ENCODE results near the gene STX7. TPM values are rescaled to one million over a fixed set of nuclear protein-coding genes. Genes with fewer than 3 reads are reported as not detected.

STX7 gene
- total and polyA plus RNA-seq, 10 donors = 14.4 to 114 (median 80.7) TPM

- peaks cover 0 to 16% (median 3%) of the 10 kb centered on the region in 8 donors for H3K9me3 ChIP-seq
- H3K36me3 ChIP-seq = no peaks in the 10 kb centered on the region
- H3K27ac ChIP-seq = no peak overlapping the region
- intact Hi-C loops (cut with DNase I; ENCODE audit: low total_unique reads) = no loop called here
- peaks cover 0 to 7% (median 0%) of the 10 kb centered on the region in 7 donors for H3K27me3 ChIP-seq (replicated peaks in 1 of 7)
- no peak overlapping the region for H3K4me3 ChIP-seq
- no peak for DNase-seq
- TF ChIP-seq POLR2AphosphoS5 (IDR thresholded peaks at IDR 0.05) (no peak), CTCF (IDR thresholded peaks at IDR 0.05 in 8 of 11, conservative IDR thresholded peaks at IDR 0.05 in 3 of 11) (no peak), POLR2A (IDR thresholded peaks at IDR 0.05) (no peak)
- peaks cover 0 to 2% (median 0%) of the 10 kb centered on the region in 6 donors for H3K4me1 ChIP-seq
- 71 to 95% (median 86%) methylated on average over 5 of the region's 5 CpGs for WGBS, 5 donors
These were observed 98.2 kb downstream of the STX7 start for GRCh38 chr6:132414761-132415160.

GRCh38 chr6:132414322-132414721 lies 98.6 kb downstream of the STX7 start:
- no peak overlapping the region for H3K4me3 ChIP-seq
- TF ChIP-seq POLR2A (IDR thresholded peaks at IDR 0.05) (no peak), CTCF (IDR thresholded peaks at IDR 0.05 in 8 of 11, conservative IDR thresholded peaks at IDR 0.05 in 3 of 11) (no peak), POLR2AphosphoS5 (IDR thresholded peaks at IDR 0.05) (no peak)
- DNase-seq = no peak
- 62 to 79% (median 77%) methylated on average over 6 of the region's 6 CpGs for WGBS, 5 donors
- intact Hi-C loops (cut with DNase I; ENCODE audit: low total_unique reads) = no loop called here
- no peak overlapping the region for H3K27ac ChIP-seq
- H3K36me3 ChIP-seq = no peaks in the 10 kb centered on the region
- H3K27me3 ChIP-seq (replicated peaks in 1 of 7) = peaks cover 0 to 7% (median 0%) of the 10 kb centered on the region in 7 donors
- H3K9me3 ChIP-seq = peaks cover 0 to 13% (median 3%) of the 10 kb centered on the region in 8 donors
- peaks cover 0 to 2% (median 0%) of the 10 kb centered on the region in 6 donors for H3K4me1 ChIP-seq

GRCh38 chr6:132413499-132413802 lies 99.5 kb downstream of the STX7 start:
- intact Hi-C loops (cut with DNase I; ENCODE audit: low total_unique reads) = no loop called here
- DNase-seq = no peak
- no peak overlapping the region for H3K4me3 ChIP-seq
- WGBS, 5 donors = 65 to 88% (median 73%) methylated on average over 1 of the region's 1 CpG
- TF ChIP-seq POLR2AphosphoS5 (IDR thresholded peaks at IDR 0.05) = no peak
- H3K36me3 ChIP-seq = no peaks in the 10 kb centered on the region
- peaks cover 0 to 13% (median 3%) of the 10 kb centered on the region in 8 donors for H3K9me3 ChIP-seq
- H3K27me3 ChIP-seq (replicated peaks in 1 of 7) = peaks cover 0 to 7% (median 0%) of the 10 kb centered on the region in 7 donors
- H3K4me1 ChIP-seq = peaks cover 0 to 2% (median 0%) of the 10 kb centered on the region in 6 donors
- H3K27ac ChIP-seq = no peak overlapping the region

GRCh38 chr6:132412656-132413498 lies 100.0 kb downstream of the STX7 start:
- DNase-seq = no peak
- no peak overlapping the region for H3K27ac ChIP-seq
- peaks cover 0 to 2% (median 0%) of the 10 kb centered on the region in 6 donors for H3K4me1 ChIP-seq
- peaks cover 0 to 13% (median 3%) of the 10 kb centered on the region in 8 donors for H3K9me3 ChIP-seq
- no peaks in the 10 kb centered on the region for H3K36me3 ChIP-seq
- intact Hi-C loops (cut with DNase I; ENCODE audit: low total_unique reads) = no loop called here
- 81 to 91% (median 87%) methylated on average over 5 of the region's 5 CpGs for WGBS, 5 donors
- peaks cover 0 to 7% (median 0%) of the 10 kb centered on the region in 7 donors for H3K27me3 ChIP-seq (replicated peaks in 1 of 7)
- TF ChIP-seq CTCF (IDR thresholded peaks at IDR 0.05 in 8 of 11, conservative IDR thresholded peaks at IDR 0.05 in 3 of 11) (no peak), POLR2AphosphoS5 (IDR thresholded peaks at IDR 0.05) (no peak), POLR2A (IDR thresholded peaks at IDR 0.05) (no peak)
- H3K4me3 ChIP-seq = no peak overlapping the region
